ENCODE measurements around the gene FGF1. TPM values are rescaled to one million over a fixed set of nuclear protein-coding genes. Genes with fewer than 3 reads are reported as not detected.

Gene FGF1
- total and polyA plus RNA-seq, 2 donors from 2014 or later = 2.1 to 89.7 TPM

DNA sequence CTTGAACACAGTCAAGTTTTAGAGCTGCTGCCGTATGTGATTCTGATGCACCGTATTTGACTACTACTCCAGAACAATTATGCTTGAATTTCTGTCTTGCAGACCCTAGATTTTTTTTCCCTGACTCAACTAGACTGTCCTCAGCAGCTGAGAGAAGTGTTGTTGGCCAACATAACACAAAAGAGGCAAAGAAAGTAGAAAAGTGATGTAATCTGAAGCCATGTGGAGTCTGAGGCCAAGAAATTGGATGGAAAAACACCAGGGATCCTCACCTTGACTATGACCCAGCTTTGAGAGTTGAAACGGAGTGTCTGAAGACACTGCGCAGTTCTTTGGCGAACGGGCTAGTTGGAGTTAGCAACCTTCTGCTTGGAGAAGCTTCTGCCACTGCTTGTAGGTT, 36.3 kb upstream of the FGF1 start:
- DNase-seq (no peak), FAIRE-seq (no peak)
- H3K9ac ChIP-seq (ENCODE audit: low read length in 3 of 3) = no peak overlapping the region
- intact Hi-C loops (cut with DNase I) = no loop called here
- H3K36me3 ChIP-seq (ENCODE audit: control insufficient read depth in 2 of 3, insufficient read depth in 3 of 3, low read length in 3 of 3) = no peaks in the 10 kb centered on the region
- H3K4me3 ChIP-seq (ENCODE audit: low read length in 3 of 3) = no peak overlapping the region
- peaks cover 0 to 2% (median under 1%) of the 10 kb centered on the region in 3 donors for H3K4me1 ChIP-seq (ENCODE audit: control insufficient read depth in 2 of 3, insufficient read depth in 2 of 3, low read depth in 1 of 3, low read length in 3 of 3)
- H3K27ac ChIP-seq (ENCODE audit: low read depth in 2 of 2, low read length in 2 of 2) = no peak overlapping the region
- TF ChIP-seq, protein P1, sequence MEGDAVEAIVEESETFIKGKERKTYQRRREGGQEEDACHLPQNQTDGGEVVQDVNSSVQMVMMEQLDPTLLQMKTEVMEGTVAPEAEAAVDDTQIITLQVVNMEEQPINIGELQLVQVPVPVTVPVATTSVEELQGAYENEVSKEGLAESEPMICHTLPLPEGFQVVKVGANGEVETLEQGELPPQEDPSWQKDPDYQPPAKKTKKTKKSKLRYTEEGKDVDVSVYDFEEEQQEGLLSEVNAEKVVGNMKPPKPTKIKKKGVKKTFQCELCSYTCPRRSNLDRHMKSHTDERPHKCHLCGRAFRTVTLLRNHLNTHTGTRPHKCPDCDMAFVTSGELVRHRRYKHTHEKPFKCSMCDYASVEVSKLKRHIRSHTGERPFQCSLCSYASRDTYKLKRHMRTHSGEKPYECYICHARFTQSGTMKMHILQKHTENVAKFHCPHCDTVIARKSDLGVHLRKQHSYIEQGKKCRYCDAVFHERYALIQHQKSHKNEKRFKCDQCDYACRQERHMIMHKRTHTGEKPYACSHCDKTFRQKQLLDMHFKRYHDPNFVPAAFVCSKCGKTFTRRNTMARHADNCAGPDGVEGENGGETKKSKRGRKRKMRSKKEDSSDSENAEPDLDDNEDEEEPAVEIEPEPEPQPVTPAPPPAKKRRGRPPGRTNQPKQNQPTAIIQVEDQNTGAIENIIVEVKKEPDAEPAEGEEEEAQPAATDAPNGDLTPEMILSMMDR (IDR thresholded peaks at IDR 0.05; ENCODE audit: borderline replicate concordance, extremely low read depth, insufficient read depth) = no peak
- no peaks in the 10 kb centered on the region for H3K27me3 ChIP-seq (ENCODE audit: control insufficient read depth, insufficient read depth, low read length)
- no peaks in the 10 kb centered on the region for H3K9me3 ChIP-seq (ENCODE audit: control insufficient read depth in 2 of 3, insufficient read depth in 1 of 3, low read length in 3 of 3)

DNA sequence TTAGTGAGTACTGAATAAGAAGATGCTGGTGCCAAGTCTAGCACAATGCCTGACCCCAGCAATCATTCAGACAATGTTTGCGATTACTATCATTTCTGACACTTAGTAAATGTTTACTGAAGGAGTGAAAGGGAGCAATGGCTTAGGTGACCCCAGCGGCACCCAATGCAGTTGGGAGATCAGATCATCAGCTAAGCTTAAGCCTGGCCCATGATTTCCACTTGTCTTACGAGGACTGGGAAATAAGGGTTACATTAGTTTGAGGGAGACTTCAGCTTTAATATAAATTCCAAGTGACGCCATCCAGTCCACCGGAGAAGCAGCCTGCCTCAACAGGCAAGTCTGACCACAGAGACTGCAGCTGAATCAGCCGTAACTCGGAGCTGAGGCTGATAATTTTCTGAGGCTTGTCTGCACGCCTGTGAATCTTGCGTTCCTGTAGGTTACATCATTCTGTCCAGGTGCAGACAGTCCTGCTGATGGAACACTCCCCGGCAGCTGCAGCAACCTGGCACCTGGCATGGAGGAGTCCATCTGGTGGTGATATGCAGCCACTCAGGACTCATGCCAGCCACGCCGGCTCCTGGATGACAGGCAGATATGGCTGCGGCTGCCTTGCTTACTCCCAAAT, 34.9 kb upstream of the FGF1 start:
- Histone ChIP-seq H3K27me3 (ENCODE audit: control insufficient read depth, insufficient read depth, low read length) (no peaks in the 10 kb centered on the region), H3K36me3 (ENCODE audit: control insufficient read depth in 2 of 3, insufficient read depth in 3 of 3, low read length in 3 of 3) (no peaks in the 10 kb centered on the region), H3K9me3 (ENCODE audit: control insufficient read depth in 2 of 3, insufficient read depth in 1 of 3, low read length in 3 of 3) (no peaks in the 10 kb centered on the region), H3K4me1 (ENCODE audit: control insufficient read depth in 2 of 3, insufficient read depth in 2 of 3, low read depth in 1 of 3, low read length in 3 of 3) (peaks cover 0 to 10% (median 2%) of the 10 kb centered on the region in 3 donors), H3K27ac (ENCODE audit: low read depth in 2 of 2, low read length in 2 of 2) (no peak overlapping the region), H3K4me3 (ENCODE audit: low read length in 3 of 3) (no peak overlapping the region), H3K9ac (ENCODE audit: low read length in 3 of 3) (no peak overlapping the region)
- intact Hi-C loops (cut with DNase I) = no loop called here
- DNase-seq (no peak), FAIRE-seq (no peak)
- TF ChIP-seq, protein P1 (IDR thresholded peaks at IDR 0.05; ENCODE audit: borderline replicate concordance, extremely low read depth, insufficient read depth) = no peak

DNA sequence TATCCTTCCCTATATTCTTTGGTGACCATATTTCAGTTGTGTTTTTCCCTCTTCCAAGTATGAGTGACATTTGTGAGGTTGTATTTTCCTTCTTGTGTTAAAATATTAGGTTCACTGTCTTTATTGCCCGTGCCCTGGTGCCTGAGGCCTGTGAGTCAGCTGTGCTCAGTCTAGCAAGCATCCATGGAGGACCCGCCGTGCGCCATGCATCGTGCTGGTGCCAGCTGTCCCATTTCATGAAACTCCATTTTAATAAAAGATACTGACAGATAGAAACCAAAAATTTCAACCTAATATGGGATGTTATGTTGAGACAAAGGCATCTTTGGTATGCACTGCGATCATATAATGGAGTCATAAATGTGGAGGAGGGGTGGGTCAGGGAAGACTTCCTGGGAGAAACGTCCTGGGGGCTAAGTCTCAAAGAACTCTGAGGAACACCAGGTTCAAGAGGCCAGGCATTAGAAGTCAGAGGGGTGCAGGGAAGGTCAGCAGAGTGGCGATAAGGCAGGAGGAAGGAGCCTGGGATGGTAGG, 34.0 kb upstream of the FGF1 start:
- H3K9me3 ChIP-seq (ENCODE audit: control insufficient read depth in 2 of 3, insufficient read depth in 1 of 3, low read length in 3 of 3) = no peaks in the 10 kb centered on the region
- TF ChIP-seq, protein P1 (IDR thresholded peaks at IDR 0.05; ENCODE audit: borderline replicate concordance, extremely low read depth, insufficient read depth) = no peak
- no peak for FAIRE-seq
- DNase-seq = no peak
- no peak overlapping the region for H3K4me3 ChIP-seq (ENCODE audit: low read length in 3 of 3)
- no peak overlapping the region for H3K9ac ChIP-seq (ENCODE audit: low read length in 3 of 3)
- no peaks in the 10 kb centered on the region for H3K36me3 ChIP-seq (ENCODE audit: control insufficient read depth in 2 of 3, insufficient read depth in 3 of 3, low read length in 3 of 3)
- no peaks in the 10 kb centered on the region for H3K27me3 ChIP-seq (ENCODE audit: control insufficient read depth, insufficient read depth, low read length)
- no peak overlapping the region for H3K27ac ChIP-seq (ENCODE audit: low read depth in 2 of 2, low read length in 2 of 2)
- intact Hi-C loops (cut with DNase I) = loop anchor here (5.0 kb wide), 1 partner anchor 157 kb away; no protein-coding TSS in a partner anchor
- peaks cover 0 to 10% (median 2%) of the 10 kb centered on the region in 3 donors for H3K4me1 ChIP-seq (ENCODE audit: control insufficient read depth in 2 of 3, insufficient read depth in 2 of 3, low read depth in 1 of 3, low read length in 3 of 3)
